Natural killer cell (primary cell): ENCODE results near the gene NME3. TPM values are rescaled to one million over a fixed set of nuclear protein-coding genes. Genes with fewer than 3 reads are reported as not detected.

Source experiments
- ATAC-seq, 3 donors: fragments of 150-1000 bp in 2 of 3; fragments of 200-7000 bp in 1 of 3; cut with Tn5 transposase; 1 replicate in 1 of 3; 2 replicates in 2 of 3; pipeline ENCODE4 v1.10.0; 2021; ENCODE audit warnings: mild to moderate bottlenecking in 2 of 3, moderate library complexity in 2 of 3
- DNase-seq, 2 donors: peaks; one replicate each; pipeline versions ENCODE4 v3.0.0 to v3.0.0-alpha.2; 2013 to 2021; ENCODE audit warnings: mixed read lengths in 1 of 2
- H3K27ac ChIP-seq: one replicate; pipeline ENCODE4 v1.5.1; 2013; ENCODE audit warnings: mild to moderate bottlenecking, low read length
- H3K27me3 ChIP-seq: one replicate; pipeline ENCODE4 v1.6.1; 2013; ENCODE audit warnings: low read length; ENCODE audit not compliant: control insufficient read depth, insufficient read depth
- H3K36me3 ChIP-seq: one replicate; pipeline ENCODE4 v1.6.1; 2013; ENCODE audit warnings: low read length; ENCODE audit not compliant: control insufficient read depth, insufficient read depth
- H3K4me1 ChIP-seq: one replicate; pipeline ENCODE4 v1.6.1; 2013; ENCODE audit warnings: low read length; ENCODE audit not compliant: control insufficient read depth, insufficient read depth
- H3K4me3 ChIP-seq: one replicate; pipeline ENCODE4 v1.5.1; 2013; ENCODE audit warnings: low read length
- H3K9me3 ChIP-seq: one replicate; pipeline ENCODE4 v1.6.1; 2013; ENCODE audit warnings: low read length; ENCODE audit not compliant: control insufficient read depth, insufficient read depth
- H3K27ac Mint-ChIP-seq, 2 donors: one replicate each; pipeline ENCODE4 v1.8.0; 2022; ENCODE audit warnings: mild to moderate bottlenecking in 2 of 2, mixed read lengths in 2 of 2, moderate library complexity in 1 of 2
- H3K27me3 Mint-ChIP-seq, 2 donors: one replicate each; pipeline ENCODE4 v1.8.0; 2022; ENCODE audit warnings: low read depth in 2 of 2, mixed read lengths in 2 of 2
- H3K36me3 Mint-ChIP-seq: one replicate; pipeline ENCODE4 v1.8.0; 2022; ENCODE audit warnings: mixed read lengths
- H3K4me1 Mint-ChIP-seq, 2 donors: one replicate each; pipeline ENCODE4 v1.8.0; 2022; ENCODE audit warnings: mixed read lengths in 2 of 2
- H3K4me3 Mint-ChIP-seq: one replicate; pipeline ENCODE4 v1.8.0; 2022; ENCODE audit warnings: mild to moderate bottlenecking, moderate library complexity, mixed read lengths
- H3K9me3 Mint-ChIP-seq, 2 donors: one replicate each; pipeline ENCODE4 v1.8.0; 2022; ENCODE audit warnings: mixed read lengths in 2 of 2
- CTCF ChIP-seq: fragments of 200-600 bp; IDR thresholded peaks from one replicate; pipeline ENCODE4 v1.8.0; 2022; ENCODE audit warnings: antibody characterized with exemption
- WGBS: methylation state at CpG from one replicate; pipeline ENCODE4 v1.1.7; 2013; ENCODE audit warnings: missing lambda C conversion rate; ENCODE audit not compliant: insufficient coverage; 5-methylcytosine and 5-hydroxymethylcytosine counted together
- intact Hi-C: fragments of 100-400 bp; cut with micrococcal nuclease; formaldehyde crosslinking; loops from one replicate; pipeline ENCODE4 v1.14.2; 2022
- total RNA-seq, 4 donors: library from RNA; stranded (reverse); fragments of 120-200 nt in 1 of 4; gene quantifications; one replicate each; pipeline versions ENCODE4 v1.2.3 to v1.2.4, GENCODE V29; 2013 to 2022

NME3 gene
- total RNA-seq, 3 donors from 2014 or later (not counting 1 experiment from before 2014, with no cell fraction given) = 40.6 to 50.3 (median 46.2) TPM

GRCh38 chr16:1780677-1781072, 9.3 kb upstream of the NME3 start:
- Mint-ChIP-seq H3K4me1 (peaks cover 10 to 22% of the 10 kb centered on the region in 2 donors), H3K27me3 (no peaks in the 10 kb centered on the region), H3K27ac (peak overlapping the region in 1 of 2 donors; percentile 88), H3K36me3 (no peaks in the 10 kb centered on the region), H3K9me3 (no peaks in the 10 kb centered on the region), H3K4me3 (peak overlapping the region; percentile 89)
- DNase-seq = no peak
- ATAC-seq = no peak
- H3K9me3 ChIP-seq = no peaks in the 10 kb centered on the region
- no peak overlapping the region for H3K4me3 ChIP-seq
- WGBS = 93% methylated on average over 6 of the region's 6 CpGs
- intact Hi-C loops = no loop called here
- no peaks in the 10 kb centered on the region for H3K27me3 ChIP-seq
- TF ChIP-seq CTCF = no peak
- no peak overlapping the region for H3K27ac ChIP-seq
- H3K36me3 ChIP-seq = peaks cover 19% of the 10 kb centered on the region
- H3K4me1 ChIP-seq = peaks cover 49% of the 10 kb centered on the region

GRCh38 chr16:1779741-1780676, 8.7 kb upstream of the NME3 start:
- H3K27me3 ChIP-seq = no peaks in the 10 kb centered on the region
- DNase-seq (no peak), ATAC-seq (no peak)
- peaks cover 45% of the 10 kb centered on the region for H3K4me1 ChIP-seq
- no peak for TF ChIP-seq CTCF
- Mint-ChIP-seq H3K9me3 (no peaks in the 10 kb centered on the region), H3K27ac (peak overlapping the region in 1 of 2 donors; percentile 88), H3K4me1 (peaks cover 10 to 16% of the 10 kb centered on the region in 2 donors), H3K27me3 (no peaks in the 10 kb centered on the region), H3K4me3 (peak overlapping the region; percentile 21), H3K36me3 (no peaks in the 10 kb centered on the region)
- H3K4me3 ChIP-seq = no peak overlapping the region
- H3K9me3 ChIP-seq = no peaks in the 10 kb centered on the region
- peaks cover 24% of the 10 kb centered on the region for H3K36me3 ChIP-seq
- 90% methylated on average over 27 of the region's 27 CpGs for WGBS
- intact Hi-C loops = loop anchor here (10.0 kb wide), 1 partner anchor 145 kb away; no protein-coding TSS in a partner anchor
- H3K27ac ChIP-seq = no peak overlapping the region

- H3K9me3 Mint-ChIP-seq = no peaks in the 10 kb centered on the region
- H3K27me3 Mint-ChIP-seq = no peaks in the 10 kb centered on the region
- no peak for TF ChIP-seq CTCF
- WGBS = 94% methylated on average over 8 of the region's 8 CpGs
- Histone ChIP-seq H3K36me3 (peaks cover 24% of the 10 kb centered on the region), H3K27me3 (no peaks in the 10 kb centered on the region), H3K4me3 (no peak overlapping the region), H3K4me1 (peaks cover 50% of the 10 kb centered on the region), H3K27ac (no peak overlapping the region), H3K9me3 (no peaks in the 10 kb centered on the region)
- no peak for ATAC-seq
- H3K4me1 Mint-ChIP-seq = peaks cover 10 to 15% of the 10 kb centered on the region in 2 donors
- intact Hi-C loops = loop anchor here (10.0 kb wide), 1 partner anchor 146 kb away; no protein-coding TSS in a partner anchor
- H3K4me3 Mint-ChIP-seq = no peak overlapping the region
- H3K27ac Mint-ChIP-seq = no peak overlapping the region
- H3K36me3 Mint-ChIP-seq = no peaks in the 10 kb centered on the region
- DNase-seq = no peak
Measured at GRCh38 chr16:1779234-1779701, 7.9 kb upstream of the NME3 start.
